OCI-LY7 (cell line): ENCODE results near the gene GSG1L.

Experiments
- CTCF ChIP-seq: fragments of 200-600 bp; sonication (generic); conservative IDR thresholded peaks from 2 replicates; pipeline ENCODE4 v1.5.1; 2014; ENCODE audit warnings: mild to moderate bottlenecking, antibody characterized with exemption, low read length, moderate library complexity, mixed read lengths
- EZH2phosphoT487 ChIP-seq: fragments of 200-600 bp; sonication (generic); IDR thresholded peaks from 2 replicates; pipeline ENCODE4 v1.6.1; 2018; ENCODE audit warnings: low read depth, borderline replicate concordance, mild to moderate bottlenecking, mixed run types, antibody characterized with exemption, low read length, moderate library complexity, mixed read lengths

- no peak for TF ChIP-seq CTCF
- no peak for TF ChIP-seq EZH2phosphoT487
These were observed 293.8 kb downstream of the GSG1L start for GRCh38 chr16:27769561-27770255.
